ENCODE results near the gene NMS. TPM values are rescaled to one million over a fixed set of nuclear protein-coding genes. Genes with fewer than 3 reads are reported as not detected.

NMS gene
- total and polyA plus RNA-seq, 2 of the 8 experiments (the other 6 are each of a cell fraction or from before 2014, with no cell fraction given), result not detected

GRCh38 chr2:100483895-100484294, 13.6 kb downstream of the NMS start:
- WGBS, 2 experiments (ENCODE audit: extremely low coverage in 1 of 2, insufficient coverage in 1 of 2, insufficient read length in 1 of 2, insufficient replicate concordance in 2 of 2, low coverage in 1 of 2, low lambda C conversion rate in 2 of 2, missing lambda C conversion rate in 1 of 2), result 89% methylated on average over 5 of the region's 5 CpGs; no CpG with 5 or more reads in 1 of the 2 experiments
- ChIA-PET POLR2A (ENCODE audit: partially characterized antibody) (interaction anchor here (0.7 to 1.2 kb wide), 2 partner anchors 17 to 62 kb away, joined by 3 read pairs; no protein-coding TSS in a partner anchor), CTCF (ENCODE audit: partially characterized antibody) (no interaction called here)
- H3K9ac ChIP-seq (replicated peaks in 1 of 4; ENCODE audit: extremely low read depth in 1 of 4, low read depth in 3 of 4, low read length in 3 of 4), result no peak overlapping the region
- H2AK5ac ChIP-seq (ENCODE audit: low read depth, low read length), result no peak overlapping the region
- H4K8ac ChIP-seq (ENCODE audit: extremely low read depth, insufficient read depth, low read length), result no peak overlapping the region
- no peak overlapping the region for H2BK20ac ChIP-seq (ENCODE audit: low read length)
- H2BK120ac ChIP-seq (replicated peaks; ENCODE audit: low read depth, low read length), result no peak overlapping the region
- H4K5ac ChIP-seq (ENCODE audit: insufficient read length, low read depth, low read length), result no peak overlapping the region
- no peak overlapping the region for H3K56ac ChIP-seq (replicated peaks; ENCODE audit: insufficient read length, low read depth, low read length)
- H4K20me1 ChIP-seq (replicated peaks in 1 of 2; ENCODE audit: control insufficient read depth in 1 of 2, insufficient read depth in 2 of 2, low read length in 2 of 2), result no peaks in the 10 kb centered on the region
- H3K4me1 ChIP-seq (replicated peaks in 1 of 4; ENCODE audit: control insufficient read depth in 3 of 4, insufficient read depth in 4 of 4, low read length in 3 of 4), result no peaks in the 10 kb centered on the region
- H3K79me2 ChIP-seq (ENCODE audit: control insufficient read depth in 1 of 2, insufficient read depth in 2 of 2, low read length in 2 of 2), result no peaks in the 10 kb centered on the region
- no peak overlapping the region for H3K14ac ChIP-seq (ENCODE audit: insufficient read length)
- no peak overlapping the region for H4K91ac ChIP-seq (replicated peaks; ENCODE audit: insufficient read length, low read length)
- no peaks in the 10 kb centered on the region for H3K79me1 ChIP-seq (ENCODE audit: low read depth, low read length)
- H3K18ac ChIP-seq (ENCODE audit: extremely low read depth, low read length), result no peak overlapping the region
- no peak overlapping the region for H3K27ac ChIP-seq (ENCODE audit: low read depth, low read length)
- no peak overlapping the region for H2BK12ac ChIP-seq (ENCODE audit: low read depth, low read length)
- H3K9me3 ChIP-seq (ENCODE audit: insufficient read depth in 2 of 2, low read depth in 1 of 2, low read length in 1 of 2), result no peaks in the 10 kb centered on the region
- H3K23me2 ChIP-seq (ENCODE audit: low read depth, low read length), result no peaks in the 10 kb centered on the region
- no peak overlapping the region for H2BK5ac ChIP-seq (ENCODE audit: low read depth, low read length)
- H2BK15ac ChIP-seq (ENCODE audit: low read length), result no peak overlapping the region
- FAIRE-seq (no peak), DNase-seq (ENCODE audit: low read depth in 1 of 2, low spot score in 2 of 2) (no peak)
- H3K36me3 ChIP-seq (ENCODE audit: control insufficient read depth in 2 of 4, insufficient read depth in 4 of 4, low read length in 3 of 4), result no peaks in the 10 kb centered on the region
- H2AFZ ChIP-seq (ENCODE audit: low read length), result no peak overlapping the region
- H3K4me3 ChIP-seq (ENCODE audit: extremely low read depth in 1 of 4, insufficient read depth in 2 of 4, low read depth in 3 of 4, low read length in 4 of 4), result no peak overlapping the region
- no peak overlapping the region for H3K23ac ChIP-seq (ENCODE audit: insufficient read length)
- no peaks in the 10 kb centered on the region for H3K27me3 ChIP-seq (replicated peaks in 1 of 4; ENCODE audit: control insufficient read depth in 3 of 4, extremely low read depth in 1 of 4, insufficient read depth in 3 of 4, low read length in 3 of 4)
- H3K4me2 ChIP-seq (ENCODE audit: insufficient read depth in 1 of 2, low read depth in 2 of 2, low read length in 2 of 2), result no peak overlapping the region
- H3K4ac ChIP-seq (replicated peaks; ENCODE audit: insufficient read length, low read depth, low read length), result no peak overlapping the region
- TF ChIP-seq TAF7 (optimal IDR thresholded peaks at IDR 0.05; ENCODE audit: borderline replicate concordance, low read depth, low read length) (no peak), SIX5 (IDR thresholded peaks at IDR 0.05; ENCODE audit: low read depth, low read length) (no peak), MAFK (IDR thresholded peaks at IDR 0.05; ENCODE audit: low read depth, low read length) (no peak), FOSL1 (IDR thresholded peaks at IDR 0.05; ENCODE audit: insufficient read depth, low read depth, low read length) (no peak), EP300 (IDR thresholded peaks at IDR 0.05; ENCODE audit: borderline replicate concordance in 1 of 2, low read depth in 2 of 2, low read length in 2 of 2) (no peak), GTF2F1 (IDR thresholded peaks at IDR 0.05; ENCODE audit: borderline replicate concordance, low read depth, low read length) (no peak), HDAC2 (IDR thresholded peaks at IDR 0.05; ENCODE audit: borderline replicate concordance in 1 of 2, low read depth in 2 of 2, low read length in 2 of 2) (no peak)

Data from H1 (cell line).